Central memory CD4-positive, alpha-beta T cell (primary cell): ENCODE data around the gene GPR82.
"Not testable (repeated sequence)": the region's sequence is repeated elsewhere in the genome, so short reads cannot be mapped to it uniquely, and the experiment has no call there.

Source experiments
- DNase-seq: peaks from one replicate; pipeline ENCODE4 v3.0.0; 2022
- total RNA-seq, 3 experiments: gene quantifications; one replicate each; lab custom pipeline; 2026; lab: John Stamatoyannopoulos, UW

Gene GPR82, protein sequence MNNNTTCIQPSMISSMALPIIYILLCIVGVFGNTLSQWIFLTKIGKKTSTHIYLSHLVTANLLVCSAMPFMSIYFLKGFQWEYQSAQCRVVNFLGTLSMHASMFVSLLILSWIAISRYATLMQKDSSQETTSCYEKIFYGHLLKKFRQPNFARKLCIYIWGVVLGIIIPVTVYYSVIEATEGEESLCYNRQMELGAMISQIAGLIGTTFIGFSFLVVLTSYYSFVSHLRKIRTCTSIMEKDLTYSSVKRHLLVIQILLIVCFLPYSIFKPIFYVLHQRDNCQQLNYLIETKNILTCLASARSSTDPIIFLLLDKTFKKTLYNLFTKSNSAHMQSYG
- 0 to 0.04 (median 0) reads per million in 3 experiments for total RNA-seq

DNA sequence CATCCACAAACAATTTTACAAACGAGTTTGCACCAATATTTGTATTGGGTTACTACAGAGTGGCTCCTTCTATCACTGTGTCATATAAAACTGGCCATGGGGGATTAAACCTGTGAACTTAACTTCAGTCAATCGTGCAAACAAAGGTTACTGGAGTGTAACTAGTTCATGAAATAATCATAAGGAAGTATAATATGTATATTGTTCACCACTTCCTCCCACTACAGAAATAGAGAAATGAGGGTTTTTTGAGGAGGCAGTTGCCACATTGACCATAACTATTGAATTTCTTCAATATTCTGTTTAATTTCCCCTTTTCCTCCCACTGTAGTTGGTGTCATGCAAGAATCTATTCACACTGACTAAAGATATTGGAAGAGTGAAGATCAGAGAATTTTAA lies at the start of gene GPR82:
GPR82 (plus strand) TSS at position 356 of the 400 bp plus-strand sequence. CDS start 2,846 bp downstream, outside the sequence.
- no peak for DNase-seq

DNA sequence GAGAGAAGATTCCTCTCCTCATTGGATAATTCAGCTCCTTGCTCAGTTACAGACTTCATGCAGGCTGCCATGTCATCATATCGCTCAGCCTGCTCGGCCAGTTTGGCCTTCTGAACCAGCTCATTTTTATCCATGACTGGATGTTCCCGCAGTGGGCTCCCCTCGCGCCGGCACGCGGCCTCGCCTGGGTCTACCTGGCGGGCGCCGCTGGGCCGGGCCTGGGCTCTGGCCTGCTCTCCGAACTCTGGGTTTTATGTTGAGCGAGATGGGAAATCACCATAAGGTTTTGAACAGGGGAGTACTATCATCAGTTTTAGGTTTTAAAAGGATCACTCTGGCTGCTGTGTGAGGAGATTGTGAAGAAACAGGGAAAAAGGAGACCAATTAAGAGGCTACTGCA lies 47.6 kb upstream of the GPR82 start:
- not testable (repeated sequence) for DNase-seq

DNA sequence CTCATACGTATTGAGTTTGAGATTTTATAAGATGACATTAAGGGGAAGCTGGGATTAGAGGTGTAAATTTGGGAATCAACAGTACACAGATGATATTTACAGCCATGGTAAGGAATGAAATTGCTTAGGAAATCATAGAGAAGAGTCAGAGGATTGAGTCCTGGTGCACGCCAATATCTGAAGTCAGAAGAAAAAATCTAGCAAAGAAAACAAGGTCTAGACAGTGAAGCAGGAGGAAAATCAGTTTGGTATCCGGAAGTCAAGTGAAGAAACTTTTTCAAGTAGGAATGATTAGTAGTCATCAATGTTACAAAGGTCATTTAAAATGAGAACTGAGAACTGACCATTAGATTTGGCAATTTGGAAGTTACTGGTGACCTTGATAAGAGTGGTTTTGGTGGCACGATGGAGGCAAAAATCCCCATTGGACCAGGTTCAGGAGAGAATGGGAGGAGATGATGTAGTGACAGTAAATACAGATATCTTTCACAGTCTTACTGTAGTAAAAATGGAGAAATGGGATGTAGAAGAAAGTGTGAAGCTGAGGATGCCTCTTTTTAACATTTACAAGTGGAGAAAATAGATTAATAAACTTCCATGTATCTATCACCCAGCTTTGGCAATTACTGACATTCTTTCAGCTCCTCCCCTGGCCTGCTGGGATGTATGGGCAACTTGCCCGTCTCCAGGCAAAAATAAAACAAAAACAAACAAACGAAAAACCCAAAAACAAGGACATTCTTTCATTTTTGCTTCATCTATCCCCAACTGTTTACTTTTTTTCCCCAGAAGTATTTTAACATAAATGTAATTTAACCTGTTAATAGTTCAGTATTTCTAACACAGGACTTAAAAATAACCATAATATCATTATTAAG lies 46.6 kb upstream of the GPR82 start:
- no peak for DNase-seq

DNA sequence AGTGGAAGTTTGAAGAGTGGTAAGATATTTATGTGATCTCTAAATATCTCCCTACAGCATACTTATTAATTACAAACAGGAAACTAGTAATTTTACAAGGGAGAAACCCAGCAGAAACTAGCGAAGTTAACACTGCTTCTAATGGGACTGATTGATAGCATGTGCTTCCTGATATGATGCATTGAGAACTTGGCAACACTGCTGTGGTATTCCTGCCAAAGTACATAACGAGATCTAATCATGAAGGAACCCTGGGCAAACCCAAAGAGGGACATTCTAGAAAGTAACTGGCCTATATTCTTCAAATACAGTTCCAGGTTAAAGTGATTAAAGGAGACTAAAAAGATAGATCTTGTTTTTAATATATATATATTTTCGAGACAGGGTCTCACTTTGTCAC lies 39.8 kb upstream of the GPR82 start:
- no peak for DNase-seq

DNA sequence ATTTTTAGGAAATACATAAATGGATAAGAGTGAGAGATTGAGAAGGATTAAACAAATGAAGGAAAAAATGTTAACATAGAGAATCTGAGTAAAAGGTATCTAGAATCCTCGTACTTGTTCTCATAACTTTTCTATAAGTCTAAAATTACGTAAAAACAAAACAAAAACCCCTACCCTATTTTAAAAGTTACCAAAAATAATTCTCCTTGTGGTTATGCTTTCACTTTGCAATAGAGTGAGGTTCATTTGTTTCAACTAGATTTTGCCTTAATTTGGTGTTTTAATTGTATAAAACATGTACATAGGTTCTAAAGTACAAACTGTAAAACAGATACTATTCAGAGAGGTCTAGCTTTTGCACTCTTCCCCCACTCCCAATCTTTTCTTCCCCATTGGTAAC lies 39.0 kb upstream of the GPR82 start:
- no peak for DNase-seq

DNA sequence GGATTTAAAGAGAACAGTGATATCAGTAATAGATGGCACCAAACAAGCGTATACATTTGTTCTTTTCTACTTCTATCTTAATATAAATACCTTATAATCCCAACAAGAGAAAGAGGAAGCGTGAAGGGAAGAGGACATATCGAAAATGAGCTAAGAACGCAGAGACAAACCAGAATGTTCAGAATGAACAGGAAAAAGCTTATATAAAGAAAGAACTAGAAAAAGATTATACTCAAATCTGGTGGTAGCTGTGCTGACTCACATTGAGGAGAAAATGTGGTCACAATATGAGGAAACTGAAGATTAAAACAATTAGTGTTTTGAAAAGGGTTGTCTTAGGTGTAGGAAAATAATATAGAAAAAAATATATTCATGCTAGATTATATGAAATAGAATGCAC lies 37.2 kb upstream of the GPR82 start:
- no peak for DNase-seq

DNA sequence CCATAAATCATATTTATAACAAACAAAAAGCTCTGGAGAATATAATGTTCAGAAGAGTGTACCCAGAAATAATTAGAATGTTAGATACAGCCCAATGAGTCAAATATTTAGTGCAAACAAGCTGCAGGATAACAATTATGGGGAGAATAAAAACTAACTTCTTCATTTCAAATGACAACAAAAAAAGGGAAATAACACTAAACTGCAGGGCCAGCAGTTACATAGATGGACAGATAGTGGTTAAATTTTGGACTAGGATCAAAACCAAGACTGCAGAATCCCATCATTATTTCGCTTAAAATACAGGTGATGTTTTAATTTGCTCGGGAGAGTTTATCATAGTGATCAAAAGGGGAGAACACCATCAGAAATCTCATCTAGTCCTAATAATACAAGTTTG lies 35.8 kb upstream of the GPR82 start:
- DNase-seq = no peak

DNA sequence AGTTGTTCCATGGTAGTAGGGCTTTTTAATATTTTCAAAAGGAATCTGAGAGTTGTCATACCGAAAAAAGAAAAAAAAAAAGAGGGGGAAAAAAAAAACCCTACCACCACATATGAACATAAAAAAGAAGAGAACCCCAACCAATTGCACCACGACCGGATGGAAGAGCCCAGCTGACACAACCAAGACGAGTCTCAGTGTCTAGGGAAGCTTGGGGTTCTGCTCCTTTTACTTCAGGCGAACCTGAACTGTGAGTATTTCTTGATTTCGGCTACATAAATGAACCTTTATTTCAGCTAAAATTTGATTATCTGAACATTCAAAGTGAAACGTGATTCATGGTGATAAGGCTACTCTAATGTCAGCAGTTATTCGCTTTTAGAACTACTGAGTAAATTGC lies 35.1 kb upstream of the GPR82 start, which contains the start of gene GPR34:
GPR34 (plus strand) TSS at position 139 of the 400 bp plus-strand sequence. CDS start 6,661 bp downstream, outside the sequence.
- DNase-seq = no peak

DNA sequence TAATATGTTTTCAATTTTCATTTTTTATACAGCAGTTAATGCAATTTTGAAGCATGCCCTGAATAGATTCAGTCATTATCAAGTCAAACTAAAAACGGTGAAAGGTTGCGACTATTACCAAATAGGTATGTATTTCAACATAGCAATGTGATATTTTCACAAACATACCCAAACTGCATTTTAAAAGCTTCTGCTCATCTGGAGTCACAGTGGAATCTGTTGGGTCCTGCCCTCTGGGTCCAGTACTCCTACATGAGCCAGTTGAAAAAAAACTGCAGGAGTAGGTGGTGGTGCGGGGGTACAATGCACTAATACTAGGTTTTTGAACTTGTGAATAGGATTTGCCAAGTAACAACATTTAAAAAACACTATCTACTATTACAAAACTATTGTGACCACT lies 34.3 kb upstream of the GPR82 start:
- DNase-seq = no peak

DNA sequence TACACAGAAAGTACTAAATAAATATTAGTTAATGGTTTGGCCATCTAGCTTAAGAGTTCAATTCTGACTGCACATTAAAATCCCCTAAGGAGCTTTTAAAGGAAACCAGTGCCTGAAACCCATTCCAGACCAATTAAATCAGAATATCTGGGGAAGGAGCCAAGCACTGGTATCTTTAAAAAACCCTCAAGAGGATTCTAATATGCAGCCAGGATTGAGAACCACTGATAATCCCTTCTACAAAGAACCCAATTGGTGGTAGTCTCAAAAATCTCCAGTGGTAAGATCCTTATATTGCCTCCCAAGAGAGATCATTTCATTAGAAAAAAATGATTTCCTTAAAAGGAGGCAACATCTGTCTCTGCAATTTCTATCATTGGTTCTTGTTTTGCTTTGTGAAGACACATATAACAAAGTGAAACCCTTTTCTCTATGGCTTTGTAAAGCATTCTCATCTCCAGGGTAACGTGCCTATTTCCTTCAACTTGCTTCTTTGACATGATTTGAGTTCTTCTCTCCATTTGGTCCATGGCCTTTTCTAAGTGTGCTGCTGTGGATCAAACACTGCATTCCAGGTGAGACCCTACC lies 31.7 kb upstream of the GPR82 start:
- DNase-seq = no peak

DNA sequence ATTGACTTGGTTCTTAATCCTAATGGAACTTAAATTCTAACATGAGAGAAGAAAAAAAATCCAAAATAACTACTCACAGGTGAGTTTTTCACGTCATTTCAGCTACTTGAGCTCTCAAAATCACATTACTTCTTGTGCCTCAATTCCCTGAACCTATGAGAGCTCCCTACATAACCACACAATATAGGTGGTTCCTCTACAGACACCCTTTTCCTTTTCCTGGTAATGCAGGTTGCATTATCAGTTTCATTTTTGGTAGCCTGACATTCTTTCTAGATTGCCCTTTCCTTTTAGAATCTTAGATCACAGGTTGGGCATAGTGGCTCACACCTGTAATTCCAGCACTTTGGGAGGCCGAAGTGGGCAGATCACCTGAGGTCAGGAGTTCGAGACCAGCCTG lies 31.0 kb upstream of the GPR82 start:
- DNase-seq = no peak

DNA sequence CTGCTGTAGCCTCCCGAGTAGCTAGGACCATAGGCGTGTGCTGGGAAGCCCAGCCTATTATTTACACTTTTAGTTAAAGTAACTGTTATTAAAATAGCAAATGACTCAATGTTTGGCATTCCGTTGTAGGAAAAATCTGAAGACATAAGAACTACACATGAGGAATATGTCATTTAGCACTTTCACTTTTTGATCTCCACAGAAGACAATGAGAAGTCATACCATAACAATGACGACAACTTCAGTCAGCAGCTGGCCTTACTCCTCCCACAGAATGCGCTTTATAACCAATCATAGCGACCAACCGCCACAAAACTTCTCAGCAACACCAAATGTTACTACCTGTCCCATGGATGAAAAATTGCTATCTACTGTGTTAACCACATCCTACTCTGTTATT lies 28.6 kb upstream of the GPR82 start:
- peak; percentile 33 for DNase-seq

DNA sequence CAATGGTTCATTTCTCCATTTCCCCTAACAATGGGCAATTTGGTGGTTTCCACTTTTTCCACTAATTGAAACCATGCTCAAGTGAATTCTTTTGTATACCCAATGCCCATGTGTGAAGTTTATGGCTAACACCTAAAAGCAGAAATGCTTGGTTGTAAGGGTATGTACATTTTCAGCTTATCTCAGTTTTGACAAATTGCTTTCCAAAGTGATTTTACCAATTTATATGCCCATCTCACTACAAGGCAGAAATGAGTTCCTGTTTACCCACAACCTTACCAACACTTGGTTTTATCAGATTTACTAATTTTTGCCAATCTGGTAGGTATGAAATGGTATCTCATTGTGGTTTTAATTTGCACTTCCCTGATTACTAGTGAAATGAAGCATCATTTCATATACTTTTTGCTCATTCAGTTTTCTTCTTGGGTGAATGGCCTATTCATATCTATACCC lies 20.4 kb upstream of the GPR82 start:
- no peak for DNase-seq

DNA sequence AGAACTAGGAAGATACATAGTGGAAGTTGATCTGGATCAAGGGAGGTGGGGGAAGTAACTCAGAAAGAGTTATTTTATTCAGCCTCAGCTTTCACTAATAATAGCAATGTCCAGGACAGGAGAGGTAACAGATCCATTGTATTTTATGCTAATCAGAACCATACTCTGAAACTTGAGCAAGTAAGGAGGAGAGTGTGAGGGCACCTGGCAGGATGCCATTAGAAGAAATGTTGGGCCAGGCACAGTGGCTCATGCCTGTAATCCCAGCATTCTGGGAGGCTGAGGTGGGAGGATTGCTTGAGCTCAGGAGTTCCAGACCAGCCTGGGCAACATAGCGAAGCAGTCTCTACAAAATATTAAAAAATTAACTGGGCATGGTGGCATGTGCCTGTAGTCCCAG lies 18.9 kb upstream of the GPR82 start:
- no peak for DNase-seq

DNA sequence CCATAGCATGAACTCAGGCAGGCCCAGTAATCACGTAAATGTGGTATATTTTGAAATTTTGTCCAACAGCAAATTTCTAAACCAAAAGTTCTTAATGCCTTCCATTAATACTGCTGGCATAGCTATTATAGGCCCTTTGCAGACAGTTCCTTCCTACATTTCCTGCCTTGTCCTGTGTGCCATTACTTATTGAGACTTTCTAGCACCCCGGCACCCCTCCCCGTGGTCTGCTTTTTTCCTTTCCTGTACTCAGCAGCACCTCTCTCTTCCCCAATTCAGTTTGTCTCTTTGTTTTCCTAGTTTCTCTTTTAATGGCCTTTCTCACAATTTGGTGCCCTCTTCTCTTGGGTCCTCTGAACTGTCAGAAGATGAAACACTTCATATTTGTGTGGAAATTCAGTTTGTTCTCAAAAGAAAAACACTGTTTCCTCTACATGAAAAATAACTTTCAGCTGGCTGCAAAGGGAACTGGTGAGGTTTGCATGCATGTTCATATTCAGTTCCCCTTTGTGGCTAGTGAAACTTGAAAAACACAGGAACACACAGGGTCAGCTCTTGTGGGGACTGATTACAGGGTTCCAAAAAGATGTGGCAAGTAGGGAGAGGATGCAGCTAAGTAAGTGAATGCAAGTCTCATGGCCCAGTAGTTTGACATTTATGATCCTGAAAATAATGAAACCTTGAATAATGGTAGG lies 18.2 kb upstream of the GPR82 start:
- DNase-seq = no peak

DNA sequence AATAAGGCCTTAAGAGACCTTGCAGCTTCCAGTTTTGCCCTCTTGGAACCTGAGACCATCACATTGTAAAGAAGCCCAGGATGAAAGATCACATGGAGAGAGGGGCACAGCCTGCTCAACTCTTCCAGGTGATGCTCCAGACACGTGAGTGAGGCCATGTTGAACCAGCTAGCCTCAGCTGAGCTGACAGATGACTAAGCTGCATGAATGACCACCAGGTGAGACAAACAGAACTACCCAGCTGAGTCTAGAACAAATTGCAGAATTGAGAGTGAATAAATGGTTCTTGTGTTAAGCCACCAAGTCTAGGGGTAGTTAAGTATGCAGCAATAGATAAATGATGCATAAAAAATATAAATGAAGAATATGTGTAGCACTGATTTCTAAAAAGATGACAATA lies 16.8 kb upstream of the GPR82 start:
- DNase-seq = no peak

DNA sequence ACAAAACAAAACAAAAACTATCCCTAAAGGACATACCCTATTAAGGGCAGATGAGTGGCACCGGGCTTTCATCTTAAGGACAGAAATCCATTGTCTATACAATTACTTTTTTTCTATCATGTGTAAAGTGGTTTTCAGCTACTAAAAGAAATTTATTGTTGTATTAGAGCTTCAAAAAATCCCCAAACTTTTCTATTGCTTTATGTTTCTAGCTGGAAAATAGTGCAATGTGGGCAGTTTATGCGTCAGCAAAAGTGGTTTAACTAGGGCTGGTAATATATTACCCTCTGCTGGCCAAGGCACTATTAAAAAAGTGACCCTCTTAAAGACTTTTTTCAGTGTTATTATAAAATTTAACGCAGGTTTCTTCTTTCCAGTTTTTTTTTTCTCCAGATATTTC lies 15.5 kb upstream of the GPR82 start:
- DNase-seq = no peak

DNA sequence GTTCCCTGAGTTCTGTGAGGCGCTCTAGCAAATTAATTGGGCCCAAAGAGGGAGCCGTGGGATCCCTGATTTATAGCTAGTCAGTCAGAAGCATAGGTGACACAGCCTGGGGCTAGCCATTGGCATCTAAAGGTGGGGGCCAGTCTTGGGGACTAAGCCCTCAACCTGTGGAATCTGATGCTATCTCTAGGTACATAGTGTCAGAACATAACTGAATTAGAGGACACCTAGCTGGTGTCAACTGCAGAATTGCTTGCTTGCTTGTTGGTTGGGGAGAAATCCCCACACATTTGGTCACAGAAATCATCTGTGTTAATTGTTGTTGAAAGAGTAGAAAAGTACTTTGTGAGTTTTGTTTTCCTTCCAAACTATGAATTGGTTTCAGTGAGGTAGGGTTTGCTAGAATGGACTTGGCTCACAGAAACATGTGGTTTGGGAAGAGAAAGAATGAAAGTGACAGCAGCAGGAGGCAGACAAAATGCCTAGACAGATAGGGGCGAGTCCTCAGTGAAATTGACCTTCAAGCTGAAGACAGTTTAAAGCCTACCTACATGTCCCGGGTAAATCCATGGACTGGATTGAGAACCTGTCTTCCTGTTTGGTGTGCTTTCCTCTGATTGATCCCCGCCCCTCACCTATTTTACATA lies 12.8 kb upstream of the GPR82 start:
- no peak for DNase-seq

DNA sequence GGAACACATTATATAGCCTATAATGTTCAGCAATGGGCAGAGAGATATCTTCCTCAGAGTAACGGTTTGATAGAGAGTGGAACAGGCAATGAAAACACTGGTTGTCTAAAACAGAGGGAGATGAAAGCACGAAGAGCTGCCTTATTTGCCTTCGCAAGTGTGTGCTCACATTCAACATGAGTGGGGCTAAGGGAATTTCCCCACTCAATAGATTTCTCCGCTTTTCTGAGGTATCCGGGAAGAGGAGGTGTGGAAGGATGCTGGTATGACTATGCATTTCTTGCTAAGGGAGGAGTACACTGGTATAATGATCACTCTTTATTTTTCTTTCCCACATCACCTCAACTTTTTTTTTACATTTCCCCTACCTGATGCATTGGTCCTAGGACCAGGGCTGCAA lies 7.8 kb upstream of the GPR82 start:
- no peak for DNase-seq

DNA sequence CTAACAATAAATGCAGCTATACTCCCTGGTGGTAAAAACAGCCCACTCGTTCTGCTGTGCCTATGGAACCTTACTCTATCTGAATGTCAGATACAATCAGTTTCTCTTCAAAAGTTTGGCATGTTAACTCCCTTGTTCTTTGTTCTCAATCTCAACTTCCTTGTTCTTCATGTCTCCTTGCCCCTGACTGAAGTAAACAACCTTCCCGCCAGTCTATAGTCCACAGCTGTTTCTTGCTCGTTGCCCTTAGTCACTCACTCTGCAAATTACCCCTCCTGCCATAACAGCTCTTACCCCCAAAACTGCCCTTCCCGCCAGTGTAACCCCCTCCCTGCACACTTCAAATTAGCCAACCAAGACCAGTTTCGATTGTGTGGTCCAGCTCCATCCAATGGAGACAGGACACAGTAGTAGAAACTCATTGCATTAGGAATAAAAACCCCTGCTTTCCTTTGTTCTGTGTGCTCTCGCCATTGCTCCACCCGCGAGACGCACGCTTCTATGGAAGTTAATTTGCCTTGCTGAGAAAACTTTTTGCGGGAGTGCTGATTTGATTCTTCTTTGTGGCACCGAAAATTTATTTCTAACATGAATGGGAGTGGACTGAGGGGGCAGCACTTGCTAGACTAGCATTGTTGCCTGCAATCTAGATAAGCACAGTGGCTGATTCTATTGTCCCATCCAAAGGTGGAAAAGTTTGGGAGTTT lies 7.1 kb upstream of the GPR82 start:
- DNase-seq = no peak

DNA sequence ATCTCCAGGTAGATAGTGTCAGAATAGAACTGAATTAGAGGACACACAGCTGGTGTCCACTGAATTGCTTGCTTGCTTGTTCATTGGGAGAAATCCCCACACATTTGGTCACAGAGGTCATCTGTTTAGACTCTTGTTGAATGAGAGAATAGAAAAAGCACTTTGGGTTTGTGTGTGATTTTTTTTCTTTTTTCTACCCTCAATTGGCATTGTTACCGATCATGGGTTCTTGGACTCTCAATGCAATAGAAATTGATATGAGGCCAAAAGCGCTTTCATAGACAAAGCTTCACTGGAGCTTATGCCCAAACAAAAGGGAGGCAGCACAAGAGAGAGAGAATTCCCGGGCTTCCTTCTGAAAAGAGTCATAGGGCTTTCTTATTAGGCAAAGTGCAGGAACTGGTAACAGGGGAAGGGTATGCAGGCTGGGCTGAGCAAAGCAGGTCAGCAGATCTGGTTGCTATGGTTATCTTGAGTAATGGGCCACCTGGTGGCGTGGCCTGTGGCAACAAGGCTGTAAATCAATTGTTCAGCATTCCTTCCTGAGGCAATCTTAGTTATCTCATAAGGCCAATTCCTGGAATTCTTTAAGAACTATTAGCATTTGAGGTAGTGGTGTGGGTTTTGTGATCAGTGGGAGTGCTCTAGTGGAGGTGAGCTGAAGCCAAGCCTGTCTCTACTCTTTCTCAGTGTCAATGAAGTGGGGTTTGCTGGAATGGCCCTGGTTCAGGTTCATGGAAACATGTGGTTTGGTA lies 5.3 kb upstream of the GPR82 start:
- no peak for DNase-seq
